G401 (cell line): ENCODE data around the gene OSBPL5. TPM values are rescaled to one million over a fixed set of nuclear protein-coding genes. Genes with fewer than 3 reads are reported as not detected.
A peak's percentile ranks its signal among the peaks of the same experiment; 100 is the strongest.

Source experiments
- DNase-seq: peaks from one replicate; pipeline ENCODE4 v3.0.0-alpha.2; 2015; ENCODE audit warnings: low spot score
- in situ Hi-C: cut with HindIII; loops from 2 replicates; pipeline ENCODE4 v1.10.0; 2016; ENCODE audit warnings: low sequenced_read_pairs, mixed read lengths
- total RNA-seq: library from RNA; depleted of rRNA; stranded (reverse); fragments of >200 nt; shearing (Covaris generic); gene quantifications from 2 replicates; pipeline ENCODE4 v1.2.3, GENCODE V29; 2014

Gene OSBPL5
- total RNA-seq, 1 experiment from 2014 or later = 16.2 TPM

DNA sequence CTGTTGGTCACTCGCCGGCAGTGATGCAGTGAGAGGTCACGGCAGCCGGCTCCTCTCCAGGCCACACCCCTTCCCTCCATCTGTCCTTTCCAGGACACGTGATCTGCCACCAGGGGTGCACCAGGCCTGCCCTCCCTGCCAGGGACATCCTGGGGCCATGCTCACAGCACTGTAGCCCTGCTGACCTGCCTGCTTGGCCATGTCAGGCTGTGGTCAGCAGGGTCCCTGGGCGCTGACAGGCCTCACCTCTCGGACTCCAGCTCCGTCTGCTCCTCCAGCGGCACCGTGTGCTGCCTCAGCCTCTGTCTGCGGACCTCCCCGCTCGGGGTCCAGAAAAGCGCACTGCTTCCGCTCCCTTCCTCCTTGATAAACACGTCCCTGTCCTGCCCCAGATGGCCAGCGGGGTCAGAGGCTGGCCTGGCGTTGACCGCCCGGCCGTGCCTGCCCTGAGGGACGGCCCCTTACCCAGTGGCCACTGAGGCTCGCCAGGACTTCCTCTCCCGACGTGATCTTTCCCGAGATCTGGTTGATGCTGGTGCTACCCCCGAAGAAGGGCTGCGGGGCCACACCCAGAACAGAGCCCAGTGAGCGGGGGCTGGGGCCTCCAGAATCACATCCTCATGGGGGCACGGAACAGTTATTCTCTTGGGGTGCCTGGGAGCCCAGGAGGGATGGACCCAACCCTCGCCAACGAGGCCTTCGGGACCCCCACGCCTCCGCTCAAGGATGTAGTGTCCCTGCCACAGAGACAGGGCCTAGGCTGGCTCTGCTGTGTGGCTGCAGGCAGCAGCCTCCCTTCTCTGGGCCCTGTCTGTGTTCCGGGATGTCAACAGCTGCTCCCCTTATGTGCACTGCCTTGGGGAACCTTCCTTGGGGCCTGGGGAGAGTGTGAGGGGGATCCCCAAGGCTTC, 71.6 kb downstream of the OSBPL5 start:
- DNase-seq = peak; percentile 1
- in situ Hi-C loops = no loop called here

DNA sequence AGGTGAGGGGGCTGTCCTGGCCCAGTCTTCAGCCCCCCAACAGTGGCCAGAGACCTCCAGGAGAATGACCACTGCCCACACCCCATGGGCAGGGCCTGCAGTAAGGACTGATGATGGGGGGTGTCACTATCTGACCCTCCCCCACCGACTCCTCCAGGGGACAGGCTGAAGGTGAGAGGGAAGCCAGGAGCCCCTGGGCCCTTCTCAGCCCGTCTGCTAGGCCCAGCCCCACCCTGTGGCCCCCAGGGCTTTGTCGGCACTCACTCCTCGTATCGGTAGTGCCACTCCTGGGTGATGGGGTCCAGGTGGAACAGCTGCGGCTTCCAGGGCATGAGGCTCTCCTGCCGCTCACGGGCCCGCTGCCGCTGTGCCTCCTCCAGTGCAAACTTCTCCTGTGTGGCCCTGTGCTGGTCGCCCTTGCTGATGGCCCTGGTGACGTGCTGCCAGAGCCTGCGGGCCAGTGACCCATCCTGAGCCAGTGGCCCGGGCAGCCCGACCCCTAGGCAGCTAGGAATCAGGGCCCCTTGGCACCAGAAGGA, 72.4 kb downstream of the OSBPL5 start:
- DNase-seq = no peak
- in situ Hi-C loops = no loop called here

DNA sequence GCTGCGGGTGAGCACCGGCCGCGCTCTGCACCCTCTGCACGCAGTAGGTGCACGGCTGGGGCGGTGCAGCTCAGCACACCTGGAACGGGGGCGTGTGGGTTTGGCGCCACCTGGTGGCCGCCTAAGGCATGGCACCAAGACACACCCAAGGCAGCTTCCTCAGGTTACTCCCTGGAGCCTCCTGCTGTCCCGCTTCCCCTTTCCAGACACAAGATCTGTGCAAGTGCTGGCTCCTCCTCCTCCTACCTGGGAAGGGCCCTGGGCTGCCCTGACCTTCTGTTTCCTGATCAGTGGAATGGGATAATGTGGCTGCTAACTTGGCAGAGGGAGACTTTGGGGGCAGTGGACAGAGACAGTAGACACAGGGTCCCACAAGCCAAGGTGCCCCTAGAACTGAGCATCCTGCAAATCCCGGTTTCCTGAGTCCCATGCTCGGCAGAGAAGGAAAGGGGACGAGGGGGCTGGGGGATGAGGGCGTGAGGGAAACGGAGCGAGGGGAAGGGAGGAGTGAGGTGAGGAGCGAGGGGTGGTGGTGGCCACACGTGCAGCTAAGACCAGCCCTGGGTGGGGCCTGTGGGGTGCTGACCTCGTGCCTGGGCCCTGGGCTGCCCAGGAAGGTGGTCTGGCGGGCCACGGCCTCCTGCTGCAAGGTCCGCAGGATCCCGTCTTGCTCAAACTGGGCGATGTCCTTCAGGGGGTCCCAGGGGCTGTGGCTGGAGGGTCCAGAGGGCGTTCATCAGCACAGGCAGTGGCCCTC, 73.1 kb downstream of the OSBPL5 start:
- in situ Hi-C loops = no loop called here
- DNase-seq = peak; percentile 62

DNA sequence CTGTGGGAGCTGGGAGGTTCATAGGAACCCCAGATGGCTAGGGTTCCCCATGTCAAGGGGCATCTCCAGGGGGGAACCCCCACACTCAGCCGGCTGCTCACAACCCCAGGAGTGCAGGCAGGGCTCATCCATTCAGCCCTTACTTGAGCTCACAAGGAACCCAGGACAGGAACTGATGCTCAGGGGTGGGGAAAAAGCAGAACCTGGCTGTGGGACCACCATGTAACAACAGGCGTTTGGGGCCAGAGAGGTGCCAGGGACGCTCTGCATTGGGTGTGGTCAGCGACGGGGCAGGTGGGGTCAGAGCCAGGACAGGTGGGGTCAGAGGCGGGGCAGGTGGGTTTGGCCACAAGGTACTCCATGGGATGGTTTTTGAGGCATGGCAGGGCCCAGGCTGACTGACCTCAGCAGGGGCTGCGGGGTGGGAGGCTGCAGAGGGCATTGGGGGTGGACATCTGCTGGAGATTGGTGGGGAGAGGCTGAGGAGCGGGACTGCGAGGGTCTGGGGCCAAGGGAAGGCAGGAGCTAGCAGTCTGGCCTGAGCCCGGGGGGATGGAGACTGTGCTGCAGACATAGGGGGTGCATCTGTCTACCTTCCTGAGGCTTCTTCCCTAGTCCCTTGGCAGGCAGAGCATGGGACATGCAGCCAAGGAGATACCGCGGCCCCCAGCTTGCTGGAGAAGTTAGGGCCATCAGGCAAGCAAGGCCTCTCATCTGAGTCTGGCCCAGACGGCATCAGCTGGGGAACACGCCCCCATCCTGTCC, 73.8 kb downstream of the OSBPL5 start:
- in situ Hi-C loops = no loop called here
- DNase-seq = no peak

DNA sequence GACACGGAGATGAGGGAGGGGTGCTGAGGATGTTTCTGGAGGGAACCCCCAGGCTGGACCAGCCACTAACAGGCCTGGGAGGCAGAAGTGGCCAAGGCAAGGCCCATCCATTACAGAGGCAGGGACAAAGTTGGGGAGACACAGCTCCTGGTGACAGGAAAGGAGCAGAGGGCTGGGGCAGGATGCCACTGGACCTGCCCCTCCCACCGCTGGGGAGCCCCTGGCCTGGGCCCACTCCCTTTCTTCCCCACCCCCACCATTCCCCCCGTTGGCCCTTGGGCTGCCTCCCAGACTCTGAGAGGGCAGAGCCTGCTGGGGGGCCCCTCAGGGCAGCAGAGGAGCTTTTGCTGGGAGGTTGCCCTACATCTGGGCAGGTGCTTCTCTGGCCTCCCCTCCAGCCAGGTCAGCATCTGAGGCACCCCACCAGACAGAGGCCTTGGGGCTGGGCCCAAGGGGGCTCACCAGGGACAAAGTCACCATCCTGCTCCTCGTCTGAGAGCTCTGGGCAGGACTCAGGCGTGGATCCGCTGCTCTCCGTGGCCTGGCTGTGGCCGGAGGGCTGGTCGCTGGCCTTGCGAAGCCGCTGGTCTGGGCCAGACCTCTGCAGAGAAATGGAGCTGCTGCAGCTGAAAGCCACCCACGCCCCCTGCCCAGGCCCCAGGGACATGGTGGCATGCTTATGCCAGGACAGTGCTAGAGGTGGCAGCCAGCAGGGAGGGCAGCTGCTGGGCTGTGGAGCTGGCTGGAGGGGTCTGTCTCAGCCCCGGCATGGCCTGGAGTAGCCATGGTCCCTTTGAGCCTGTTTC, 74.8 kb downstream of the OSBPL5 start:
- in situ Hi-C loops = no loop called here
- DNase-seq = no peak

DNA sequence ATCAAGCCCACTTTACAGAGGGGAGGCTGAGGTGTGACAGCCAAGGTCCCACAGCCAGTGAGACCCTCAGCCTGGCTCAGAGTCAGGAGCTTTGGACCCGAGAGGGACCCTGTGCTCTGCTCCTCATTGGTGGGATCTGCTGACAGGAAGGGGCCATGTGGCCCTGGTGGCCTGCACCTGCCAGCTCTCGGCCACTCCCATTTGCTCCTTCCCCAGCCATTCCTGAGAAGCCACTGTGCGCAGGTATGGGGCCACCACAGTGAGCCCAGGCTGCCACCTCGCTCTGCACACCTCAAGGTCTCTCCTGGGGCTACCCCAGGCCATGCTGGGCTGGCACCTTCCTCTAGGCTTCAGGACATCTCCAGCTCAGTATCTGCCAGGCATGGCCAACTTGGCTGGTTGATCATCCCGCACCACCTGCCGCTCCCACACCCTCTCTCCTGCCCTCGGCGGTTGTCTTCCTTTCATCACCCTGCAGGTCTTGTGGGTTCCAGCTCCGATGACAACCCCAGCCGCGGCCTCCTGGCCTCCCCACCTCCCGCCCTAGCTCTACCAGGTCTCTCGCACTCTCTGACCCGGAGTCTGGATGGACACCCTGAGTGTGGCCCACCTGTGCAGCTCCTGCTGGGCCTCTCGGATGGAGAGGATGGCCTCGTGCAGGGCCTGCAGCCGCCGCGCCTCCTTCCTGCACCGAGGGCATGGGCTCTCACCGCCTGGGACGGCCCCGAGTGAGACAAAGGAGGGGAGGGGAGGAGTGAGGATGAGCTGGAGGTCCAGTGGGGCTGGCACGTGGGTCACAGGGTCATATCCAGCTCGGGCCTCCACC, 75.7 kb downstream of the OSBPL5 start:
- DNase-seq = no peak
- in situ Hi-C loops = no loop called here

DNA sequence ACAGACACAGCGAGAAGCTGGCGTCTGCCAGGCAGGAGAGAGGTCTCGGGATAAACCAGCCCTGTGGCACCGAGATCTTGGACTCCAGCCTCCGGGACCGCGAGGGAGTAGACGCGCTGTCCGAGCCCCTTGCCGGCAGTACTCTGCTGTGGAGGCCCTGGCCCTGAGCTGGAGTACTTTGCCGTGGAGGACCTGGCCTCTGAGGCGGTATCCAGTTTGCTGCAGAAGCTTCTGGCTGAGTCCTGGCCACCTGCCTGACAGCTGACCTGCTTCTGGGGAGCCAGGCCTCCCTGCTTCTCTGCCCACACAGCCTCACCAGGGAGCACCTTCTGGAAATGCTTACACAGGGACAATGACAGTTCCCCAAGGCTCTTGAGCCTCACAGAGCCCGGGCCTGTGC, 76.3 kb downstream of the OSBPL5 start:
- DNase-seq = peak; percentile 2
- in situ Hi-C loops = no loop called here

DNA sequence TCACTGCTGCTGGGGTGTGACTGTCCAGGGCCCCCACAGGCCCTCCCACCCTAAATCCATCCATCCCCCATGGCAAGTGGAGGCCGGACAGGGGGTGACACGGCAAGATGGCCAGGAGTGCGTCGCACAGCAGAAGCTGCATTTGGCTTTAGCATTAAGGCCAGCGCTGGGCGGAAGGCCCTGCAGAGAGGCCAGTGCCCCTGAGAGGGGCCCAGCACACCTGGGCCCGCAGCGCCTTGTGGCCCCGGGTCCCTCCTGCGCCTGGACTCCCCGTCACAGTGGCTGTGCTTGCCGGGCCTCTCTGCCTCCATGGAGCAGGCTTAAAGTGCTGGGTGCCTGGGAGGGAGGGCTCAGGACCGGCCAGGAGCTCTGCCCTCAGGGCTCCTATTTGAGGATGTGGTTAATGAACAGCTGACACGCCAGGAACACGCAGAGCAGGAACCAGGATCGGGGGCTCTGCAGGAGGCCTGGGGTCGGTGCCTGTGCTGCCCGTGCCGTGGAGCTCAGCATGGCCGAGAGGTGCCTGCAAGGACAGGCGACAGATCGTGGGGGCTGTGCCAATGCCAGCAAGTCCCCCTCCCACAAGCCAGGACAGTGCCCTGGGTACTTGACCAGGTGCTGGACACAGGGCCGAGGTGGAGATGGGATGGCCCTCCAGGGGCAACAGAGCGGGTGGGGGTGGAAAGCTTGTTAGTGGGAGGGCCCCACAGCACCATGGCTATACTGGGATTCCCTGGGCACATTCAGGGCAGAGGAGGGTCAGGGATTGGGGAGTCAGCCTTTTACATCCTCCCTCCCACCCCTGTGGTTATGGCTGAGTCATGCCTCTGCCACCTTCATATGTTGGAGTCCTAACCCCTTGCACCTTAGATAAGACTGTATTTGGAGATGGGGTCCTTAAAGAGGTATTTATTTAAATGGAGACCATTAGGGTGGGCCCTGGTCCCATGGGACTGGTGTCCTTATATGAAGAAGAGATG, 77.0 kb downstream of the OSBPL5 start:
- DNase-seq = no peak
- in situ Hi-C loops = no loop called here

DNA sequence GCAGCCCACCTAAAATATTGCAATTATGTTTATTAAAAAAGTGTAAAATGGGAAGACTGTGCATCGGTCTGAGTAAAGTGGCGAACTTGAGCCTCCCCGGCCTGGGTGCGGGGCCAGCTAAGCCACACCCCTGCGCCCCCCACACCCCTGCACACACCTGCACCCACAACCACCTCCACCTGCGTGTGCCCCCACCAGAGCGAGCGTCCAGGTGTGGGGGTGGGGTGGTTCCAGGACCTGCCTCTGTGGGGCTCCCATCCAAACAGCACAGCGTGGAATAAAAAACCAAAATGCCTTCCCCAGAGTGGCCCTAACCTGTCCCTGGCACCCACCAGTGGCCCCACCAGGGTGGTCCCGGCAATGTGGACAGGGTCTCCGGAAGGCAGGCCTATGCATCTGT, 77.7 kb downstream of the OSBPL5 start:
- in situ Hi-C loops = no loop called here
- no peak for DNase-seq

DNA sequence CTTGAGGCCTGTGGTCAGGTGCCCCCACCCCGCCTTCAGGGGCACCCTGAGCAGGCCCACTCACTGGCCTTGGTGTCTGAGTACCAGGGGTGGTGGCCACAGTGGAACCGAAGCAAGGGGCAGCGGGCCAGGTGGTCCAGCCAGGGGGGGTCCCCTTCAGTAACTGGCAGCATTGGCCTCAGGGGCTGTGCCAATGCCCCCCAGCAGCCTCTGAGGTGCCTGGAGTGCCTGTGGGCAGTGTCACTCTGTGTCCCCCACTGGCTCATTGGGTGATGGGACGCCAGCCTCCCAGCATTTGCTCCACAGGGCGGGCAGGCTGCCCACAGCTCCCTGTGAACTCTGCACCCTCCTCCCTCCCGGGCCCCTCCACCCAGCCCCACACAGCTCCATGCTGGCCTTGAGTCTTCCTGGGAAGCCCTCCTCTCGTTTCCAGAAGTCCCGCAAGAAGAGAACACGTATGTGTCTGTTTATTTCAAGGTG, 78.4 kb downstream of the OSBPL5 start:
- in situ Hi-C loops = no loop called here

DNA sequence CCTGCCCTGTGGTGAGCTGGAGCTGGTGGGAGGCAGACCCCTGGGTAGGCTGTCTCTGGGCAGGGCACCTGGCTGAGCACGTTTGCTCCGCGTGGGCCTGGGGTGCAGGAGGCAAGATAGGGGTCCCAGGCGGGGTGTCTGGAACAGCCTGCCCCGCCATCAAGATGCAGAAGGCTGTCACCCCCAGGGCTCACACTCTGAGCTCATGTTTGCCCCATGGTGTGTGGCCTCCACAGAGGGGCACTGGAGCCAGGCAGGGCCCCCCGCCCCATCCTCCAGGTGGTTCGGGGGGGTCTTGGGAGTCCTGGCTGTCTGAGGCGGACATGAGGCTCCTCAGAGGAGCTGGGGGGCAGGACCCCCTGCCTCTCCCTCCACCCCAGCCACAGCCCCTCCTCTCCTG, 79.0 kb downstream of the OSBPL5 start:
- DNase-seq = no peak
- in situ Hi-C loops = no loop called here

More for the DNA sequence above, 78.4 kb downstream of the OSBPL5 start:
- DNase-seq = no peak

DNA sequence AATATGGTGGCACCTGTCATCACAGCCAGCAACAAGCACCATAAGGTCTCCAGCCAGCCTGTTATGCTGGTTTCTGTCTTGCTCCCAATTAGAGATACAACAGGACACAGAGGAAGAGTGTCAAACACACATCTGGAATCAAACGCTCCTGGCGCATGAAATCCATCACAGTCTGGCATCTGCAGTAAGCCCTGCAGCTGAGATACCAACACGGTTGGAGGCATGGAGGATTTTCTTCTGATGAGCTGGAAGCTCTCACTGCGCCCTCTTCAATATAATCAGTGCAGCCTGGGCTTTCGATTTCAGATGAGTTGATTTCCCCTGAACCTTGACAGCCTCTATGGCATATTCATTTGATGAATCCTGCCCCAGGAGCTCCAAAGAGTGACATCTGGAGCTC, 80.1 kb downstream of the OSBPL5 start:
- in situ Hi-C loops = no loop called here
- no peak for DNase-seq

DNA sequence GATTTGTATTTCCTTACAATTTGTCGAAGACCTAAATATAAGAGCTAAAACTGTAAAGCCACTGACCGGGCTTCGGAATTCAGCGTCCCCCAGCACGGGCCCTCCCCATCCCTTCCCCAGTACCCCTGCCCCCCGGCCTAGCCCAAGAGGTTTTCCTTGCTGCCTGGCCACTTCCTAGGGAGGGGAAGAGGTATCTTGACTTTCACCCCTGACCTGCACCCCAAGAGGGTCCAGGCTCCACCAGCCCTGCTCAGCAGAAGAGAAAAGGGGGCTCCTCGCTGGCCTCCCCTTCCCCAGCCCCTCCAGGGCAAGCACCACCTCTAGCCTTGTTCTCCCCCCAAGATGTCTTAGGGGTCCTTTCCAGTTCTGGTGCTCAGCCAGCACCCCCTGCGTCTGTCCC, 81.8 kb downstream of the OSBPL5 start:
- no peak for DNase-seq
- in situ Hi-C loops = no loop called here

DNA sequence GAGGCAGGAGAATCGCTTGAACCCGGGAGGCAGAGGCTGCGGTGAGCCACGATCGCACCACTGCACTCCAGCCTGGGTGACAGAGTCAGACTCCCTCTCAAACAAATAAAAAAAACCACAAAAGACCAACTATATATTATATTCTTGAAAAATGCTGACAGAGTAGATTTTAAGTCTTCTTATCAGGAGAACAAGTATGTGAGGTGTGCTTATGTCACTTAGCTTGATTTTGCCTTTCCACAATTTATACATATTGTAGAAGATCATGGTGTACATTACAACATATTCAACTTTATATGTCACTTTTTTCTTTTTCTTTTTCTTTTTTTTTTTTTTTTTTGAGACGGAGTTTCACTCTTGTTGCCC, 83.7 kb downstream of the OSBPL5 start:
- in situ Hi-C loops = no loop called here
- DNase-seq = no peak

DNA sequence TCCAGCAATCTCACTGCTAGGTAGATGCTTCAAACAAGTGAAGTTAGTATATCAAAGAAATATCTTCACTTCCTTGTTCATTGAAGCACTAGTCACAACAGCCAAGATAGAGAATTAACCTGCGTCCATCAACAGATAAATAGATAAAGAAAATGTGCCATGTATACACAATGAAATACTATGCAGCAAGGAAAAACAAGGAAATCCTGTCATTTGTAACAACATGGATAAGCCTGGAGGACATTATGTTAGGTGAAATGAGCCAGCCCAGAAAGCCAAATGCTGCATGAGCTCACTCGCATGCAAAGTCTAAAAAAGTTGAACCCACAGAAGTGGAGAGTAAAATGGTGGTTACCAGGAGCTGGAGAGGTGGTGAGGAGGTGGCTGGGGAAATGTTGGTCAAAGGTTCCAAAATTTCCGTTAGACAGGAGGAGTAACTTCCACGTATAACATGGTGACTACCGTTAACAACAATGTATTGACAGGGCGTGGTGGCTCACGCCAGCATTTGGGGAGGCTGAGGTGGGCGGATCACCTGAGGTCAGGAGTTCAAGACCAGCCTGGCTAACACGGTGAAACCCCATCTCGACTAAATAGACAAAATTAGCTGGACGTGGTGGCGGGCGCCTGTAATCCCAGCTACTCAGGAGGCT, 84.3 kb downstream of the OSBPL5 start:
- no peak for DNase-seq
- in situ Hi-C loops = no loop called here

DNA sequence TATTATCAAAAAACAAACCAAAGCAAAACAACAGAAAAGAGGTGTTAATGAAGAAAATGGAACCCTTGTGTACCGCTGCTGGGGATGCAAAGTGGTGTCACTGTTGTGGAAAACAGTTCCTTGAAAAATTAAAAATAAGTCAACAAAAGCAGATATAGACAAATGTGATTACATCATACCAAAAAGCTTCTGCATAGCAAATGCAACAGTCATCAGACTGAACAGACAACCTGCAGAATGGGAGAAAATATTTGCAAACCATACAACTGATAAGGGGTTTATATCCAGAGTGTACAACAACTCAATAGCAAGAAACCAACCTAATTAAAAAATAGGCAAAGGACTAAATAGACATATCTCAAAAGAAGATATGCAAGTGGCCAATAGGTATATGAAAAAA, 85.0 kb downstream of the OSBPL5 start:
- DNase-seq = no peak
- in situ Hi-C loops = no loop called here
